K562 (cell line): ENCODE measurements around the gene FGF21. TPM values are rescaled to one million over a fixed set of nuclear protein-coding genes. Genes with fewer than 3 reads are reported as not detected.

Experiments used
- CBFA2T3 ChIP-seq: fragments of 450-650 bp; IDR thresholded peaks from 2 replicates; pipeline ENCODE4 v1.6.1; 2017
- CHAMP1 ChIP-seq: fragments of 450-650 bp; IDR thresholded peaks from 2 replicates; pipeline ENCODE4 v1.6.1; 2016; ENCODE audit warnings: mild to moderate bottlenecking
- CHD1 ChIP-seq: fragments of 200-600 bp; sonication (generic); IDR thresholded peaks from one replicate; pipeline ENCODE4 v1.6.1; 2012; ENCODE audit warnings: mild to moderate bottlenecking, moderate library complexity, low read length, inconsistent platforms
- COPS2 ChIP-seq: fragments of 450-650 bp; conservative IDR thresholded peaks from 2 replicates; pipeline ENCODE4 v1.6.1; 2016; ENCODE audit warnings: mild to moderate bottlenecking, moderate library complexity
- DMBX1 ChIP-seq: fragments of 250-450 bp; sonication (Bioruptor Pico); IDR thresholded peaks from 2 replicates; pipeline ENCODE4 v1.8.0; 2022; ENCODE audit warnings: inconsistent platforms, mild to moderate bottlenecking, moderate library complexity, borderline replicate concordance
- EGR1 ChIP-seq: fragments of 450-650 bp; conservative IDR thresholded peaks from 2 replicates; pipeline ENCODE4 v1.6.1; 2017; ENCODE audit warnings: mild to moderate bottlenecking
- ELF2 ChIP-seq: fragments of 250-450 bp; sonication (Bioruptor Pico); IDR thresholded peaks from 2 replicates; pipeline ENCODE4 v1.5.0; 2021; ENCODE audit warnings: mild to moderate bottlenecking
- EZH2 ChIP-seq: IDR thresholded peaks from 2 replicates; pipeline ENCODE4 v1.6.1; 2012; ENCODE audit warnings: low read depth, mild to moderate bottlenecking, inconsistent platforms, low read length, borderline replicate concordance
- GATAD2B ChIP-seq: fragments of 450-650 bp; IDR thresholded peaks from 2 replicates; pipeline ENCODE4 v1.6.1; 2017; ENCODE audit warnings: mild to moderate bottlenecking, borderline replicate concordance
- IFI16 ChIP-seq: fragments of 250-450 bp; sonication (Bioruptor Pico); IDR thresholded peaks from 2 replicates; pipeline ENCODE4 v2.1.2; 2022; ENCODE audit warnings: mild to moderate bottlenecking, inconsistent platforms
- KAT2B ChIP-seq: IDR thresholded peaks from one replicate; pipeline ENCODE4 v1.6.1; 2012; ENCODE audit warnings: low read depth, mild to moderate bottlenecking, control low read depth, inconsistent platforms, low read length, moderate library complexity
- KLF16 ChIP-seq: IDR thresholded peaks from 2 replicates; pipeline ENCODE4 v1.6.1; 2016; ENCODE audit warnings: antibody characterized with exemption
- L3MBTL2 ChIP-seq: fragments of 450-650 bp; IDR thresholded peaks from 2 replicates; pipeline ENCODE4 v1.6.1; 2016; ENCODE audit warnings: mild to moderate bottlenecking, moderate library complexity
- MCM5 ChIP-seq: fragments of 450-650 bp; IDR thresholded peaks from 2 replicates; pipeline ENCODE4 v1.6.1; 2016; ENCODE audit warnings: low read depth
- MED1 ChIP-seq: sonication (generic); formaldehyde crosslinking; IDR thresholded peaks from 2 replicates; pipeline ENCODE4 v1.8.1; 2023; ENCODE audit warnings: missing genetic modification reagents, borderline replicate concordance
- PCBP1 ChIP-seq: fragments of 200-400 bp; formaldehyde crosslinking; IDR thresholded peaks from 2 replicates; pipeline ENCODE4 v1.6.1; 2018; ENCODE audit warnings: mild to moderate bottlenecking, low read depth, low read length; ENCODE audit not compliant: poor library complexity, severe bottlenecking
- SMARCC2 ChIP-seq: fragments of 450-650 bp; IDR thresholded peaks from 2 replicates; pipeline ENCODE4 v1.6.1; 2017; ENCODE audit warnings: antibody characterized with exemption, moderate library complexity, mild to moderate bottlenecking, low read depth
- SOX6 ChIP-seq: fragments of 450-650 bp; IDR thresholded peaks from 2 replicates; pipeline ENCODE4 v1.6.1; 2014; ENCODE audit warnings: mild to moderate bottlenecking
- SRSF3 ChIP-seq: fragments of 200-400 bp; formaldehyde crosslinking; IDR thresholded peaks from 2 replicates; pipeline ENCODE4 v1.6.1; 2016; ENCODE audit warnings: mild to moderate bottlenecking, low read length, moderate library complexity; ENCODE audit not compliant: insufficient read depth
- U2AF2 ChIP-seq: fragments of 200-400 bp; formaldehyde crosslinking; optimal IDR thresholded peaks from 2 replicates; pipeline ENCODE3; 2017; ENCODE audit warnings: low read depth, mild to moderate bottlenecking, low read length
- ZNF133 ChIP-seq: fragments of 250-450 bp; sonication (Bioruptor Pico); IDR thresholded peaks from 2 replicates; pipeline ENCODE4 v1.4.0; 2020; ENCODE audit warnings: mild to moderate bottlenecking
- ZNF140 ChIP-seq: fragments of 250-450 bp; sonication (Bioruptor Pico); IDR thresholded peaks from 2 replicates; pipeline ENCODE4 v1.8.0; 2021; ENCODE audit warnings: moderate library complexity, mild to moderate bottlenecking, inconsistent platforms
- polyA plus RNA-seq, 8 experiments: library from polyadenylated mRNA; depleted of rRNA in 4 of 8; stranded (reverse) in 5 of 8; unstranded in 3 of 8; fragments of >200 nt; fragmentation: Nextera tagmentation in 2 of 8; fragmentation: Illumina TruSeq in 1 of 8; extraction: Ambion mirVana in 2 of 8; extraction: Trizol in 1 of 8; gene quantifications; 2 replicates each; pipeline versions ENCODE4 v1.2.1 to v1.2.3, GENCODE V29; 2011 to 2014; ENCODE audit warnings: inconsistent platforms in 1 of 8, missing spikeins in 1 of 8
- total RNA-seq, 7 experiments: library from RNA; depleted of rRNA in 6 of 7; stranded (reverse); fragments of >200 nt in 6 of 7; fragmentation: Illumina TruSeq in 2 of 7; extraction: Trizol in 2 of 7; gene quantifications; 2 replicates each; pipeline versions ENCODE4 v1.2.1 to v1.2.3, GENCODE V29; 2011 to 2021; ENCODE audit warnings: low replicate concordance in 1 of 7
- TF ChIP-seq, protein P1 (sequence below): sonication (generic); formaldehyde crosslinking; IDR thresholded peaks from 2 replicates; pipeline ENCODE4 v1.8.0; 2022; ENCODE audit warnings: mild to moderate bottlenecking, missing genetic modification reagents
- TF ChIP-seq, protein P2 (sequence below): IDR thresholded peaks from 2 replicates; pipeline ENCODE4 v1.6.1; 2016; ENCODE audit warnings: missing genetic modification characterization, missing compliant biosample characterization
- TF ChIP-seq, protein P3 (sequence below): fragments of 200-800 bp; sonication (Bioruptor generic); IDR thresholded peaks from 2 replicates; pipeline ENCODE4 v1.6.1; 2017; ENCODE audit warnings: missing genetic modification characterization, missing compliant biosample characterization

FGF21 gene
- total and polyA plus RNA-seq, 9 of the 15 experiments (the other 6 are each of a cell fraction or from before 2014, with no cell fraction given) = 0.04 to 0.77 (median 0.09) TPM; not detected in 6

DNA sequence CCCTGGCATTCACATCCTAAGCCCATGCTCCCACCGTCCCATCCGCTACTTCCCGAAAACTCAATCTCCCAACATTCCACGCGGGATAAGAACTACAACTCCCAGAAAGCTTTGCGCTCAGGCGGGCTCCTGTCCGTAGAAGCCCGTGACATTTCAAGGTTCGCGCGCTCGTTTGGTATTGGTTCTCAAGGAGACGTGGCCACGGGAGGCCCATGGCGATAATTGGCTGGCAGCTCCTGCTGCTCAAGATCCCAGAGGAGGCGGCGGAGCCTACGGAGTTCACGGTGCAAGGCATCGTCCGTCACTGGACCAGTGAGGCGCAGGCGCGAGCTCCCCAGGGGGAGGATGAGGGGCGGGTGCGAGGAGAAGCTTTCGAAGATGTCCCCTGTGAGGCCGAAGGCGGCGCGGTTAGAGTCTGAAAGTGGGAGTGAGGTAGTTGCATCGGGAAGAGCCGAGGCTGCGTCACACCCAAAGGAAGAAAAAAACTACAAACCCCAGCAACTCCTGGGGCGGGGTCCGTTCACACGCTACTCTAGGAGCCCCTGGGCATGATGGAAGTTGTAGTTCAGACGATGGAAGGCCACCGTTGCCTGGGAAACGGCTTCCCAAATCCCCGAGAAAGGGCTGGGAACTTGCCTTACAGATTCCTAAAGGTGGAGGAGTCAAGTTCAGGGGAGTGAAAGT is 34.6 kb upstream of the FGF21 start (continued):
- TF ChIP-seq, protein P1, sequence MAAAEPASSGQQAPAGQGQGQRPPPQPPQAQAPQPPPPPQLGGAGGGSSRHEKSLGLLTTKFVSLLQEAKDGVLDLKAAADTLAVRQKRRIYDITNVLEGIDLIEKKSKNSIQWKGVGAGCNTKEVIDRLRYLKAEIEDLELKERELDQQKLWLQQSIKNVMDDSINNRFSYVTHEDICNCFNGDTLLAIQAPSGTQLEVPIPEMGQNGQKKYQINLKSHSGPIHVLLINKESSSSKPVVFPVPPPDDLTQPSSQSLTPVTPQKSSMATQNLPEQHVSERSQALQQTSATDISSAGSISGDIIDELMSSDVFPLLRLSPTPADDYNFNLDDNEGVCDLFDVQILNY = 0 out of 2 replicates have a peak, but pooled peaks have one; percentile 65
- TF ChIP-seq ZNF133 (CRISPR knock-in tag) = no peak
- no peak for TF ChIP-seq ELF2
- TF ChIP-seq CHAMP1 = no peak
- TF ChIP-seq SOX6 = no peak
- TF ChIP-seq U2AF2 = no peak
- TF ChIP-seq PCBP1 = no peak
- no peak for TF ChIP-seq MED1 (CRISPR knock-in tag)
- TF ChIP-seq CHD1 = no peak
- TF ChIP-seq, protein P2, sequence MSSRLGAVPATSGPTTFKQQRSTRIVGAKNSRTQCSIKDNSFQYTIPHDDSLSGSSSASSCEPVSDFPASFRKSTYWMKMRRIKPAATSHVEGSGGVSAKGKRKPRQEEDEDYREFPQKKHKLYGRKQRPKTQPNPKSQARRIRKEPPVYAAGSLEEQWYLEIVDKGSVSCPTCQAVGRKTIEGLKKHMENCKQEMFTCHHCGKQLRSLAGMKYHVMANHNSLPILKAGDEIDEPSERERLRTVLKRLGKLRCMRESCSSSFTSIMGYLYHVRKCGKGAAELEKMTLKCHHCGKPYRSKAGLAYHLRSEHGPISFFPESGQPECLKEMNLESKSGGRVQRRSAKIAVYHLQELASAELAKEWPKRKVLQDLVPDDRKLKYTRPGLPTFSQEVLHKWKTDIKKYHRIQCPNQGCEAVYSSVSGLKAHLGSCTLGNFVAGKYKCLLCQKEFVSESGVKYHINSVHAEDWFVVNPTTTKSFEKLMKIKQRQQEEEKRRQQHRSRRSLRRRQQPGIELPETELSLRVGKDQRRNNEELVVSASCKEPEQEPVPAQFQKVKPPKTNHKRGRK (tag) = no peak
- TF ChIP-seq SMARCC2 = no peak
- TF ChIP-seq MCM5 = no peak
- TF ChIP-seq GATAD2B = no peak
- TF ChIP-seq ZNF140 (CRISPR knock-in tag) = no peak
- TF ChIP-seq IFI16 (CRISPR knock-in tag) = no peak
- no peak for TF ChIP-seq CBFA2T3
- TF ChIP-seq EZH2 = no peak
- no peak for TF ChIP-seq SRSF3
- TF ChIP-seq KAT2B = no peak
- peak; percentile 87 for TF ChIP-seq L3MBTL2
- TF ChIP-seq, protein P3, sequence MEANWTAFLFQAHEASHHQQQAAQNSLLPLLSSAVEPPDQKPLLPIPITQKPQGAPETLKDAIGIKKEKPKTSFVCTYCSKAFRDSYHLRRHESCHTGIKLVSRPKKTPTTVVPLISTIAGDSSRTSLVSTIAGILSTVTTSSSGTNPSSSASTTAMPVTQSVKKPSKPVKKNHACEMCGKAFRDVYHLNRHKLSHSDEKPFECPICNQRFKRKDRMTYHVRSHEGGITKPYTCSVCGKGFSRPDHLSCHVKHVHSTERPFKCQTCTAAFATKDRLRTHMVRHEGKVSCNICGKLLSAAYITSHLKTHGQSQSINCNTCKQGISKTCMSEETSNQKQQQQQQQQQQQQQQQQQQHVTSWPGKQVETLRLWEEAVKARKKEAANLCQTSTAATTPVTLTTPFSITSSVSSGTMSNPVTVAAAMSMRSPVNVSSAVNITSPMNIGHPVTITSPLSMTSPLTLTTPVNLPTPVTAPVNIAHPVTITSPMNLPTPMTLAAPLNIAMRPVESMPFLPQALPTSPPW (CRISPR knock-in tag) = peak; percentile 73
- TF ChIP-seq DMBX1 (CRISPR knock-in tag) = 0 out of 2 replicates have a peak, but pooled peaks have one; percentile 32
- no peak for TF ChIP-seq COPS2
- TF ChIP-seq EGR1 = 0 out of 2 replicates have a peak, but pooled peaks have one; percentile 25
- no peak for TF ChIP-seq KLF16
